DMS153 treated with DMSO at 0.1 percent for 48 hours (cell line): Measurements from ENCODE around the gene ATF6.
"Not testable (repeated sequence)": the region's sequence is repeated elsewhere in the genome, so short reads cannot be mapped to it uniquely, and the experiment has no call there.

Experiments used
- DNase-seq: peaks from one replicate; lab custom pipeline; 2025; ENCODE audit not compliant: unreplicated experiment; lab: John Stamatoyannopoulos, UW

Gene ATF6

GRCh38 chr1:161731981-161732718 lies 34.0 kb upstream of the ATF6 start:
- DNase-seq = no peak

- DNase-seq = no peak
These were observed 32.6 kb upstream of the ATF6 start for GRCh38 chr1:161733526-161733925.

GRCh38 chr1:161735837-161736236 lies 30.3 kb upstream of the ATF6 start:
- no peak for DNase-seq

- DNase-seq = no peak
These were observed 29.7 kb upstream of the ATF6 start for GRCh38 chr1:161736335-161736969.

GRCh38 chr1:161737625-161738024 lies 28.5 kb upstream of the ATF6 start:
- DNase-seq = no peak

GRCh38 chr1:161738627-161739287 lies 27.4 kb upstream of the ATF6 start:
- no peak for DNase-seq

GRCh38 chr1:161739865-161740566 lies 26.1 kb upstream of the ATF6 start:
- no peak for DNase-seq

GRCh38 chr1:161740921-161741320 lies 25.2 kb upstream of the ATF6 start:
- no peak for DNase-seq

- DNase-seq = no peak
These were observed 22.9 kb upstream of the ATF6 start for GRCh38 chr1:161743231-161743630.

GRCh38 chr1:161747801-161748200 lies 18.3 kb upstream of the ATF6 start:
- no peak for DNase-seq

- peak; percentile 99 for DNase-seq
These were observed 16.4 kb upstream of the ATF6 start, which contains the start of gene DUSP12 for GRCh38 chr1:161749509-161750407. TSS of gene DUSP12 (plus strand) at chr1:161749786. CDS start at chr1:161749802, 16 bp downstream.

GRCh38 chr1:161763522-161764098 lies 2.5 kb upstream of the ATF6 start:
- DNase-seq = no peak

- no peak for DNase-seq
These were observed 2.3 kb downstream of the ATF6 start for GRCh38 chr1:161768461-161768860.

- no peak for DNase-seq
These were observed 3.0 kb downstream of the ATF6 start for GRCh38 chr1:161768986-161769672.

- not testable (repeated sequence) for DNase-seq
These were observed 3.5 kb downstream of the ATF6 start for GRCh38 chr1:161769673-161770045.

GRCh38 chr1:161770250-161770649 lies 4.1 kb downstream of the ATF6 start:
- no peak for DNase-seq

GRCh38 chr1:161771161-161771560 lies 5.0 kb downstream of the ATF6 start:
- DNase-seq = no peak

GRCh38 chr1:161771973-161772372 lies 5.9 kb downstream of the ATF6 start:
- DNase-seq = no peak

- DNase-seq = no peak
These were observed 6.3 kb downstream of the ATF6 start for GRCh38 chr1:161772397-161772796.

- DNase-seq = no peak
These were observed 7.7 kb downstream of the ATF6 start for GRCh38 chr1:161773791-161774190.
